ENCODE measurements around the gene CLDN3. TPM values are rescaled to one million over a fixed set of nuclear protein-coding genes. Genes with fewer than 3 reads are reported as not detected.
"Not testable (repeated sequence)": the region's sequence is repeated elsewhere in the genome, so short reads cannot be mapped to it uniquely, and the experiment has no call there.

CLDN3 gene
- total and polyA plus RNA-seq, 2 experiments from 2014 or later: 5.6 to 11.0 TPM

DNA sequence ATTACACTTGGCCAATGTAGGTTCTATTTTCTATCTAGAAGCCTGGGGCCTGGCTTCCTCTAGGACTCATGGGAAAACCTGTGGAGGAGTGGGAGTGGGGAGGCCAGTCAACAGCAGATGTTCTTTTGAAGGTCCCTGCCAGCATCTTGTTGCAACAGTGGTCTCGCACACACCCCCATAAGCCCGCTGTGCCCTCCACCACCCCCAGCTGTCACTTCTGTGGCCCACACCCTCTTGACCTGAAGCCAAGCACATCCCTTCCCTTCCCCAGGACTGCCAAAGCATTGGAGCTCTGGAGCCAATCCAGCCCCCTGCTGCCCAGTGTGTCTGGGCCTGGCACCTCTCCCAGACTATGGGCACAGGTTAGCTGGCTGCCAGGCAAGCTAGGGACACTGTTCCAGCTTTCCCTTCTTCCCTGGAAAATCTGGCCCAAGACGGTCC lies 48.7 kb downstream of the CLDN3 start:
- Histone ChIP-seq H3K27ac (no peak overlapping the region), H3K27me3 (peaks cover 7% of the 10 kb centered on the region), H3K9me3 (ENCODE audit: low read depth) (no peaks in the 10 kb centered on the region), H3K4me1 (ENCODE audit: low read depth) (no peaks in the 10 kb centered on the region), H3K4me3 (no peak overlapping the region), H3K36me3 (no peaks in the 10 kb centered on the region)
- DNase-seq (ENCODE audit: low read depth in 1 of 2, low spot score in 1 of 2): no peak
- no peak for TF ChIP-seq CTCF (IDR thresholded peaks at IDR 0.05; ENCODE audit: low read depth, low read length)

- H3K36me3 ChIP-seq; H3K4me1 ChIP-seq (ENCODE audit: low read depth); H3K4me3 ChIP-seq; H3K27ac ChIP-seq; DNase-seq (ENCODE audit: low read depth in 1 of 2, low spot score in 1 of 2); H3K9me3 ChIP-seq (ENCODE audit: low read depth); H3K27me3 ChIP-seq: not testable (repeated sequence)
Measured at GRCh38 chr7:73720443-73720842, 49.6 kb downstream of the CLDN3 start.

GRCh38 chr7:73719806-73720169 lies 50.3 kb downstream of the CLDN3 start:
- no peak for DNase-seq (ENCODE audit: low read depth in 1 of 2, low spot score in 1 of 2)
- H3K27ac ChIP-seq: no peak overlapping the region

More at GRCh38 chr7:73719806-73720169, 50.3 kb downstream of the CLDN3 start:
- no peaks in the 10 kb centered on the region for H3K36me3 ChIP-seq
- H3K27me3 ChIP-seq: peaks cover 7% of the 10 kb centered on the region
- H3K4me1 ChIP-seq (ENCODE audit: low read depth): no peaks in the 10 kb centered on the region
- H3K4me3 ChIP-seq: peak overlapping the region; percentile 99
- H3K9me3 ChIP-seq (ENCODE audit: low read depth): no peaks in the 10 kb centered on the region
- TF ChIP-seq CTCF (IDR thresholded peaks at IDR 0.05; ENCODE audit: low read depth, low read length): no peak

Other genes with a start within 250 kb of the CLDN3 start
- gene BAZ1B, start 248.0 kb downstream of the CLDN3 start, total RNA-seq: 35.1 and 42.5 TPM in 2 replicates
- 18.1 and 19.7 TPM in 2 replicates for gene BAZ1B, start 248.0 kb downstream of the CLDN3 start, polyA plus RNA-seq
- 34.4 and 36.7 TPM in 2 replicates for gene BCL7B, start 212.6 kb downstream of the CLDN3 start, total RNA-seq
- 37.8 and 45.7 TPM in 2 replicates for gene BCL7B, start 212.6 kb downstream of the CLDN3 start, polyA plus RNA-seq
- gene TBL2, start 191.7 kb downstream of the CLDN3 start, total RNA-seq: 79.0 and 80.3 TPM in 2 replicates
- 65.3 and 70.8 TPM in 2 replicates for gene TBL2, start 191.7 kb downstream of the CLDN3 start, polyA plus RNA-seq
- gene MLXIPL, start 145.7 kb downstream of the CLDN3 start, total RNA-seq: 0.07 and 1.8 TPM in 2 replicates
- gene MLXIPL, start 145.7 kb downstream of the CLDN3 start, polyA plus RNA-seq: 1.2 and 1.7 TPM in 2 replicates
- gene VPS37D, start 102.4 kb downstream of the CLDN3 start, total RNA-seq: 31.0 and 32.0 TPM in 2 replicates
- 14.6 and 19.8 TPM in 2 replicates for gene VPS37D, start 102.4 kb downstream of the CLDN3 start, polyA plus RNA-seq
- gene DNAJC30, start 86.8 kb downstream of the CLDN3 start, total RNA-seq: 9.9 and 10.1 TPM in 2 replicates
- 23.4 and 24.3 TPM in 2 replicates for gene DNAJC30, start 86.8 kb downstream of the CLDN3 start, polyA plus RNA-seq
- gene BUD23, start 86.7 kb downstream of the CLDN3 start, total RNA-seq: 63.9 and 100.0 TPM in 2 replicates
- gene BUD23, start 86.7 kb downstream of the CLDN3 start, polyA plus RNA-seq: 141 and 170 TPM in 2 replicates
- 14.4 and 20.6 TPM in 2 replicates for gene STX1A, start 50.6 kb downstream of the CLDN3 start, total RNA-seq
- gene STX1A, start 50.6 kb downstream of the CLDN3 start, polyA plus RNA-seq: 9.8 and 11.8 TPM in 2 replicates
- gene ABHD11, start 31.5 kb downstream of the CLDN3 start, total RNA-seq: 30.9 and 48.9 TPM in 2 replicates
- 42.2 and 59.6 TPM in 2 replicates for gene ABHD11, start 31.5 kb downstream of the CLDN3 start, polyA plus RNA-seq
- gene CLDN4, start 60.7 kb upstream of the CLDN3 start, total RNA-seq: 0.46 and 0.48 TPM in 2 replicates
- gene CLDN4, start 60.7 kb upstream of the CLDN3 start, polyA plus RNA-seq: 0.99 and 1.9 TPM in 2 replicates
- 5.1 and 5.2 TPM in 2 replicates for gene METTL27, start 72.2 kb upstream of the CLDN3 start, total RNA-seq
- 4.6 and 11.2 TPM in 2 replicates for gene METTL27, start 72.2 kb upstream of the CLDN3 start, polyA plus RNA-seq
- gene TMEM270, start 90.9 kb upstream of the CLDN3 start, total RNA-seq: not detected in 2 replicates
- gene TMEM270, start 90.9 kb upstream of the CLDN3 start, polyA plus RNA-seq: not detected in 2 replicates